H9 (cell line): ENCODE results near the gene APLP2. TPM values are rescaled to one million over a fixed set of nuclear protein-coding genes. Genes with fewer than 3 reads are reported as not detected.
"Not testable (repeated sequence)": the region's sequence is repeated elsewhere in the genome, so short reads cannot be mapped to it uniquely, and the experiment has no call there.

ENCODE experiments used
- DNase-seq: peaks from one replicate; pipeline ENCODE4 v3.0.0-alpha.2; 2017
- H2AFZ ChIP-seq: one replicate; pipeline ENCODE4 v1.6.1; 2013; ENCODE audit warnings: mild to moderate bottlenecking, low read length, control low read depth, moderate library complexity
- H2AK5ac ChIP-seq: 2 replicates; pipeline ENCODE4 v1.6.1; 2013; ENCODE audit warnings: low read length, control low read depth, mixed read lengths; ENCODE audit not compliant: insufficient read length
- H2BK120ac ChIP-seq: one replicate; pipeline ENCODE4 v1.6.1; 2013; ENCODE audit warnings: low read depth, mild to moderate bottlenecking, low read length, control low read depth, inconsistent platforms; ENCODE audit not compliant: poor library complexity, severe bottlenecking
- H2BK12ac ChIP-seq: 2 replicates; pipeline ENCODE4 v1.6.1; 2013; ENCODE audit warnings: low read length, control low read depth, mixed read lengths, low read depth; ENCODE audit not compliant: insufficient read length
- H2BK15ac ChIP-seq: 2 replicates; pipeline ENCODE4 v1.6.1; 2013; ENCODE audit warnings: low read depth, low read length, control low read depth
- H2BK20ac ChIP-seq: one replicate; pipeline ENCODE4 v1.6.1; 2013; ENCODE audit warnings: low read depth, mild to moderate bottlenecking, low read length, control low read depth, inconsistent platforms; ENCODE audit not compliant: poor library complexity, severe bottlenecking
- H2BK5ac ChIP-seq: 2 replicates; pipeline ENCODE4 v1.6.1; 2013; ENCODE audit warnings: low read length, control low read depth, mixed read lengths; ENCODE audit not compliant: insufficient read length
- H3K14ac ChIP-seq: 2 replicates; pipeline ENCODE4 v1.6.1; 2013; ENCODE audit warnings: low read length, control low read depth; ENCODE audit not compliant: insufficient read depth
- H3K18ac ChIP-seq: 2 replicates; pipeline ENCODE4 v1.6.1; 2013; ENCODE audit warnings: low read depth, mild to moderate bottlenecking, mixed read lengths, low read length, control low read depth; ENCODE audit not compliant: insufficient read length
- H3K23ac ChIP-seq: 2 replicates; pipeline ENCODE4 v1.6.1; 2013; ENCODE audit warnings: low read length, control low read depth, mixed read lengths, low read depth; ENCODE audit not compliant: insufficient read length
- H3K23me2 ChIP-seq: 2 replicates; pipeline ENCODE4 v1.6.1; 2013; ENCODE audit warnings: low read depth, mild to moderate bottlenecking, mixed read lengths, low read length, control low read depth; ENCODE audit not compliant: insufficient read length, poor library complexity, severe bottlenecking
- H3K27ac ChIP-seq: 2 replicates; pipeline ENCODE4 v1.5.1; 2013; ENCODE audit warnings: low read length, control low read depth, mixed read lengths, low read depth; ENCODE audit not compliant: insufficient read length
- H3K27me3 ChIP-seq: 2 replicates; pipeline ENCODE4 v1.6.1; 2013; ENCODE audit warnings: low read length, control low read depth, inconsistent platforms; ENCODE audit not compliant: insufficient read depth
- H3K4ac ChIP-seq: 2 replicates; pipeline ENCODE4 v1.6.1; 2013; ENCODE audit warnings: low read depth, mild to moderate bottlenecking, control low read depth, inconsistent platforms, low read length, moderate library complexity
- H3K4me1 ChIP-seq: 2 replicates; pipeline ENCODE4 v1.6.1; 2013; ENCODE audit warnings: low read length, control low read depth, inconsistent platforms; ENCODE audit not compliant: insufficient read depth
- H3K4me2 ChIP-seq: 2 replicates; pipeline ENCODE4 v1.6.1; 2013; ENCODE audit warnings: low read length, control low read depth, mixed read lengths; ENCODE audit not compliant: insufficient read length, insufficient read depth
- H3K56ac ChIP-seq: 2 replicates; pipeline ENCODE4 v1.6.1; 2013; ENCODE audit warnings: low read depth, mild to moderate bottlenecking, mixed read lengths, low read length, control low read depth; ENCODE audit not compliant: insufficient read length
- H3K79me1 ChIP-seq: 2 replicates; pipeline ENCODE4 v1.6.1; 2013; ENCODE audit warnings: low read depth, mild to moderate bottlenecking, moderate library complexity, low read length, control low read depth, inconsistent platforms; ENCODE audit not compliant: insufficient read depth, poor library complexity, severe bottlenecking
- H3K79me2 ChIP-seq: 2 replicates; pipeline ENCODE4 v1.6.1; 2013; ENCODE audit warnings: low read length, control low read depth, inconsistent platforms; ENCODE audit not compliant: insufficient read depth
- H3K9ac ChIP-seq: 2 replicates; pipeline ENCODE4 v1.6.1; 2013; ENCODE audit warnings: low read length, control low read depth, mixed read lengths; ENCODE audit not compliant: insufficient read length; ENCODE audit errors: extremely low read depth
- H3K9me3 ChIP-seq: one replicate; pipeline ENCODE4 v1.6.1; 2013; ENCODE audit warnings: low read depth, low read length, inconsistent platforms; ENCODE audit not compliant: control insufficient read depth
- H3T11ph ChIP-seq: one replicate; pipeline ENCODE4 v1.6.1; 2013; ENCODE audit warnings: mild to moderate bottlenecking, low read length, control low read depth, inconsistent platforms
- H4K20me1 ChIP-seq: one replicate; pipeline ENCODE4 v1.6.1; 2013; ENCODE audit not compliant: control insufficient read depth, insufficient read length, insufficient read depth
- H4K5ac ChIP-seq: 2 replicates; pipeline ENCODE4 v1.6.1; 2013; ENCODE audit warnings: low read depth, mild to moderate bottlenecking, mixed read lengths, low read length, control low read depth; ENCODE audit not compliant: insufficient read length
- H4K8ac ChIP-seq: replicated peaks from 2 replicates; pipeline ENCODE4 v1.6.1; 2013; ENCODE audit warnings: low read length, control low read depth, mixed read lengths, low read depth; ENCODE audit not compliant: insufficient read length
- H4K91ac ChIP-seq: 2 replicates; pipeline ENCODE4 v1.6.1; 2013; ENCODE audit warnings: low read depth, mild to moderate bottlenecking, moderate library complexity, mixed read lengths, low read length, control low read depth; ENCODE audit not compliant: insufficient read length
- H3K27ac Mint-ChIP-seq, 3 experiments: 2 replicates in 2 of 3; 3 replicates in 1 of 3; pipeline ENCODE4 v1.8.0; 2020 to 2021; ENCODE audit warnings: mixed read lengths in 3 of 3, mild to moderate bottlenecking in 1 of 3, moderate library complexity in 1 of 3
- H3K27me3 Mint-ChIP-seq: 2 replicates; pipeline ENCODE4 v1.8.0; 2021; ENCODE audit warnings: low read depth, mild to moderate bottlenecking, moderate library complexity, mixed read lengths
- H3K36me3 Mint-ChIP-seq, 3 experiments: 2 replicates in 2 of 3; 3 replicates in 1 of 3; pipeline ENCODE4 v1.8.0; 2020 to 2021; ENCODE audit warnings: low read depth in 3 of 3, mixed read lengths in 3 of 3; ENCODE audit not compliant: insufficient read depth in 1 of 3
- H3K4me1 Mint-ChIP-seq, 2 experiments: 2 replicates each; pipeline ENCODE4 v1.8.0; 2020; ENCODE audit warnings: mixed read lengths in 2 of 2
- H3K4me3 Mint-ChIP-seq, 2 experiments: 2 replicates in 1 of 2; 3 replicates in 1 of 2; pipeline ENCODE4 v1.8.0; 2020 to 2021; ENCODE audit warnings: mild to moderate bottlenecking in 2 of 2, mixed read lengths in 2 of 2, moderate library complexity in 1 of 2
- H3K9me3 Mint-ChIP-seq, 2 experiments: 2 replicates in 1 of 2; 3 replicates in 1 of 2; pipeline ENCODE4 v1.8.0; 2020; ENCODE audit warnings: mild to moderate bottlenecking in 2 of 2, mixed read lengths in 2 of 2, moderate library complexity in 1 of 2
- WGBS: extraction: QIAGEN DNeasy Blood & Tissue Kit; methylation state at CpG from one replicate; pipeline ENCODE4 v1.1.7; 2013; ENCODE audit warnings: missing lambda C conversion rate, low lambda C conversion rate, mixed read lengths; ENCODE audit not compliant: insufficient read length; ENCODE audit errors: extremely low coverage; 5-methylcytosine and 5-hydroxymethylcytosine counted together
- total RNA-seq: library from RNA; stranded (reverse); gene quantifications from 2 replicates; pipeline ENCODE4 v1.2.1, GENCODE V29; 2021
- TF ChIP-seq, protein P1 (sequence below): fragments of 200-600 bp; sonication (generic); conservative IDR thresholded peaks from 3 replicates; pipeline ENCODE4 v1.8.0; 2021; ENCODE audit warnings: antibody characterized with exemption, mild to moderate bottlenecking

APLP2 gene
- total RNA-seq, 1 experiment from 2014 or later, result 328 TPM

GRCh38 chr11:130106381-130106780, 36.7 kb downstream of the APLP2 start:
- Histone ChIP-seq H3K4me1 (no peaks in the 10 kb centered on the region; the same call in 1 of the 2 replicates), H4K8ac (no peak overlapping the region), H3K27ac (no peak overlapping the region), H3K18ac (no peak overlapping the region), H2BK120ac (no peak overlapping the region), H2BK5ac (no peak overlapping the region), H3K27me3 (no peaks in the 10 kb centered on the region), H3K9me3 (no peaks in the 10 kb centered on the region), H3K9ac (no peak overlapping the region), H2BK12ac (no peak overlapping the region), H2AK5ac (no peak overlapping the region), H2BK20ac (no peak overlapping the region), H3K23me2 (no peaks in the 10 kb centered on the region), H2AFZ (no peak overlapping the region), H3K79me2 (peaks cover 15% of the 10 kb centered on the region; the same call in 1 of the 2 replicates), H4K20me1 (no peaks in the 10 kb centered on the region), H3K4ac (no peak overlapping the region), H3K4me2 (no peak overlapping the region), H3K79me1 (peaks cover 10% of the 10 kb centered on the region), H3K23ac (no peak overlapping the region), H3T11ph (no peak overlapping the region), H3K56ac (no peak overlapping the region), H4K91ac (no peak overlapping the region), H4K5ac (no peak overlapping the region), H2BK15ac (no peak overlapping the region), H3K14ac (no peak overlapping the region)
- Mint-ChIP-seq H3K4me3 (no peak overlapping the region), H3K9me3 (peaks cover 4 to 7% of the 10 kb centered on the region in 2 experiments; a peak in 3 of 5 replicates), H3K36me3 (peaks cover 33 to 44% (median 37%) of the 10 kb centered on the region in 3 experiments), H3K27me3 (no peaks in the 10 kb centered on the region), H3K4me1 (peaks cover 27 to 32% of the 10 kb centered on the region in 2 experiments), H3K27ac (peak overlapping the region in 2 of 3 experiments; percentile 23 to 49; a peak in 4 of 7 replicates)
- DNase-seq, result no peak
- TF ChIP-seq, protein P1, sequence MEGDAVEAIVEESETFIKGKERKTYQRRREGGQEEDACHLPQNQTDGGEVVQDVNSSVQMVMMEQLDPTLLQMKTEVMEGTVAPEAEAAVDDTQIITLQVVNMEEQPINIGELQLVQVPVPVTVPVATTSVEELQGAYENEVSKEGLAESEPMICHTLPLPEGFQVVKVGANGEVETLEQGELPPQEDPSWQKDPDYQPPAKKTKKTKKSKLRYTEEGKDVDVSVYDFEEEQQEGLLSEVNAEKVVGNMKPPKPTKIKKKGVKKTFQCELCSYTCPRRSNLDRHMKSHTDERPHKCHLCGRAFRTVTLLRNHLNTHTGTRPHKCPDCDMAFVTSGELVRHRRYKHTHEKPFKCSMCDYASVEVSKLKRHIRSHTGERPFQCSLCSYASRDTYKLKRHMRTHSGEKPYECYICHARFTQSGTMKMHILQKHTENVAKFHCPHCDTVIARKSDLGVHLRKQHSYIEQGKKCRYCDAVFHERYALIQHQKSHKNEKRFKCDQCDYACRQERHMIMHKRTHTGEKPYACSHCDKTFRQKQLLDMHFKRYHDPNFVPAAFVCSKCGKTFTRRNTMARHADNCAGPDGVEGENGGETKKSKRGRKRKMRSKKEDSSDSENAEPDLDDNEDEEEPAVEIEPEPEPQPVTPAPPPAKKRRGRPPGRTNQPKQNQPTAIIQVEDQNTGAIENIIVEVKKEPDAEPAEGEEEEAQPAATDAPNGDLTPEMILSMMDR, result no peak
- WGBS, result no CpG with 5 or more reads among the region's 5 CpGs

DNA sequence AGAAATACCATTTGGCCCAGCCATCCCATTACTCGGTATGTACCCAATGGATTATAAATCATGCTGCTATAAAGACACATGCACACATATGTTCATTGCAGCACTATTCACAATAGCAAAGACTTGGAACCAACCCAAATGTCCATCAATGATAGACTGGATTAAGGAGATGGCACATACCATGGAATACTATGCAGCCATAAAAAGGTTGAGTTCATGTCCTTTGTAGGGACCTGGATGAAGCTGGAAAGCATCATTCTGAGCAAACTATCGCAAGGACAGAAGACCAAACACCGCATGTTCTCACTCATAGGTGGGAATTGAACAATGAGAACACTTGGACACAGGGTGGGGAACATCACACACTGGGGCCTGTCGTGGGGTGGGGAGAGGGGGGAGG, 39.0 kb downstream of the APLP2 start:
- not testable (repeated sequence) for H2AK5ac ChIP-seq, H3K4me1 ChIP-seq, H3K27me3 Mint-ChIP-seq, H2BK20ac ChIP-seq, H3K56ac ChIP-seq, H3K4me3 Mint-ChIP-seq, H3K27ac Mint-ChIP-seq, H3K9ac ChIP-seq, H2BK15ac ChIP-seq, H2BK120ac ChIP-seq, DNase-seq, H3K23me2 ChIP-seq, H3K4ac ChIP-seq, H3K4me2 ChIP-seq, H4K5ac ChIP-seq, H2BK12ac ChIP-seq, H4K20me1 ChIP-seq, H3K9me3 ChIP-seq, H4K8ac ChIP-seq, H3K9me3 Mint-ChIP-seq, H2BK5ac ChIP-seq, H3K27me3 ChIP-seq, H2AFZ ChIP-seq, H3K79me1 ChIP-seq, H3T11ph ChIP-seq, H3K18ac ChIP-seq, H3K23ac ChIP-seq, H3K14ac ChIP-seq, H4K91ac ChIP-seq, H3K79me2 ChIP-seq, H3K27ac ChIP-seq
- WGBS, result no CpG with 5 or more reads among the region's 4 CpGs
- Mint-ChIP-seq H3K4me1 (peaks cover 17 to 23% of the 10 kb centered on the region in 2 experiments), H3K36me3 (peaks cover 40 to 60% (median 46%) of the 10 kb centered on the region in 3 experiments)
